WTC11 (cell line): Measurements from ENCODE around the gene KCNQ2. TPM values are rescaled to one million over a fixed set of nuclear protein-coding genes. Genes with fewer than 3 reads are reported as not detected.
A peak's percentile ranks its signal among the peaks of the same experiment; 100 is the strongest.

Source experiments
- ATAC-seq: fragments of 200-7000 bp; cut with Tn5 transposase; 2 replicates; pipeline ENCODE4 v1.10.0; 2021; ENCODE audit warnings: mild to moderate bottlenecking, moderate library complexity
- CTCF ChIA-PET: fragments of 300-600 bp; sonication (Branson Sonifier 250); formaldehyde crosslinking; loops from one replicate; lab custom pipeline; 2021; ENCODE audit warnings: antibody characterized with exemption; lab: Charles Lee
- POLR2A ChIA-PET: fragments of 350-600 bp; sonication (Branson Sonifier 250); formaldehyde crosslinking; loops from one replicate; lab custom pipeline; 2021; ENCODE audit warnings: antibody characterized with exemption; lab: Charles Lee
- DNase-seq: peaks from one replicate; pipeline ENCODE4 v3.0.0; 2021; ENCODE audit warnings: low spot score
- H3K27ac Mint-ChIP-seq: 2 replicates; pipeline ENCODE4 v1.8.0; 2021; ENCODE audit warnings: mixed read lengths
- H3K27me3 Mint-ChIP-seq: 2 replicates; pipeline ENCODE4 v1.8.0; 2021; ENCODE audit warnings: low read depth, mild to moderate bottlenecking, moderate library complexity, mixed read lengths
- H3K36me3 Mint-ChIP-seq: 2 replicates; pipeline ENCODE4 v1.8.0; 2021; ENCODE audit warnings: mixed read lengths
- H3K4me1 Mint-ChIP-seq: 2 replicates; pipeline ENCODE4 v1.8.0; 2022; ENCODE audit warnings: mixed read lengths
- H3K4me3 Mint-ChIP-seq: 2 replicates; pipeline ENCODE4 v1.8.0; 2021; ENCODE audit warnings: mild to moderate bottlenecking, moderate library complexity, mixed read lengths
- H3K9me3 Mint-ChIP-seq: 2 replicates; pipeline ENCODE4 v1.8.0; 2021; ENCODE audit warnings: mixed read lengths
- ATF1 ChIP-seq: sonication (generic); formaldehyde crosslinking; IDR thresholded peaks from 2 replicates; pipeline ENCODE4 v1.8.1; 2023; ENCODE audit warnings: mild to moderate bottlenecking, moderate library complexity, missing genetic modification reagents
- CREM ChIP-seq: sonication (generic); formaldehyde crosslinking; IDR thresholded peaks from 2 replicates; pipeline ENCODE4 v1.8.1; 2022; ENCODE audit warnings: mild to moderate bottlenecking, missing genetic modification reagents, moderate library complexity
- GRHL2 ChIP-seq: fragments of 250-450 bp; sonication (Bioruptor Pico); IDR thresholded peaks from 2 replicates; pipeline ENCODE4 v1.8.0; 2022; ENCODE audit warnings: mild to moderate bottlenecking, moderate library complexity; ENCODE audit not compliant: insufficient replicate concordance, severe bottlenecking
- IRF2 ChIP-seq: sonication (generic); formaldehyde crosslinking; IDR thresholded peaks from 2 replicates; pipeline ENCODE4 v1.8.0; 2022; ENCODE audit warnings: low read depth, missing genetic modification reagents, borderline replicate concordance
- JAZF1 ChIP-seq: fragments of 250-450 bp; sonication (Bioruptor Pico); IDR thresholded peaks from 2 replicates; pipeline ENCODE4 v1.9.0; 2021; ENCODE audit warnings: moderate library complexity, mild to moderate bottlenecking, inconsistent platforms
- MXD4 ChIP-seq: fragments of 250-450 bp; sonication (Bioruptor Pico); IDR thresholded peaks from 2 replicates; pipeline ENCODE4 v1.8.0; 2021; ENCODE audit warnings: mild to moderate bottlenecking, moderate library complexity, borderline replicate concordance
- PRRX2 ChIP-seq: fragments of 250-450 bp; sonication (Bioruptor Pico); IDR thresholded peaks from 2 replicates; pipeline ENCODE4 v1.8.0; 2021; ENCODE audit warnings: mild to moderate bottlenecking
- SMAD3 ChIP-seq: sonication (generic); formaldehyde crosslinking; IDR thresholded peaks from 2 replicates; pipeline ENCODE4 v1.8.0; 2022; ENCODE audit warnings: missing genetic modification reagents, mild to moderate bottlenecking, borderline replicate concordance
- SOX15 ChIP-seq: fragments of 250-450 bp; sonication (Bioruptor Pico); IDR thresholded peaks from 2 replicates; pipeline ENCODE4 v1.9.0; 2021; ENCODE audit warnings: mild to moderate bottlenecking
- ZNF138 ChIP-seq: sonication (generic); formaldehyde crosslinking; conservative IDR thresholded peaks from 2 replicates; pipeline ENCODE4 v1.8.1; 2022; ENCODE audit warnings: mild to moderate bottlenecking, moderate library complexity, missing genetic modification reagents
- ZNF416 ChIP-seq: fragments of 250-450 bp; sonication (Bioruptor Pico); IDR thresholded peaks from 2 replicates; pipeline ENCODE4 v1.9.0; 2021; ENCODE audit warnings: mild to moderate bottlenecking, inconsistent platforms
- total RNA-seq: library from RNA; stranded (reverse); gene quantifications from 3 replicates; pipeline ENCODE4 v1.2.3, GENCODE V29; 2021
- TF ChIP-seq, protein P1 (sequence below): sonication (generic); formaldehyde crosslinking; IDR thresholded peaks from 2 replicates; pipeline ENCODE4 v1.8.0; 2022; ENCODE audit warnings: missing genetic modification reagents
- TF ChIP-seq, protein P2 (sequence below): fragments of 250-450 bp; sonication (Bioruptor Pico); IDR thresholded peaks from 2 replicates; pipeline ENCODE4 v1.9.0; 2021; ENCODE audit warnings: mild to moderate bottlenecking
- TF ChIP-seq, protein P3 (sequence below): sonication (generic); formaldehyde crosslinking; IDR thresholded peaks from 2 replicates; pipeline ENCODE4 v1.8.0; 2022; ENCODE audit warnings: mild to moderate bottlenecking, missing genetic modification reagents
- TF ChIP-seq, protein P4 (sequence below): fragments of 250-450 bp; sonication (Bioruptor Pico); IDR thresholded peaks from 2 replicates; pipeline ENCODE4 v1.8.0; 2021; ENCODE audit warnings: mild to moderate bottlenecking
- TF ChIP-seq, protein P5 (sequence below): fragments of 250-450 bp; sonication (Bioruptor Pico); conservative IDR thresholded peaks from 2 replicates; pipeline ENCODE4 v1.9.0; 2021; ENCODE audit warnings: mild to moderate bottlenecking

Gene KCNQ2
- total RNA-seq, 1 experiment from 2014 or later: 99.8 TPM

DNA sequence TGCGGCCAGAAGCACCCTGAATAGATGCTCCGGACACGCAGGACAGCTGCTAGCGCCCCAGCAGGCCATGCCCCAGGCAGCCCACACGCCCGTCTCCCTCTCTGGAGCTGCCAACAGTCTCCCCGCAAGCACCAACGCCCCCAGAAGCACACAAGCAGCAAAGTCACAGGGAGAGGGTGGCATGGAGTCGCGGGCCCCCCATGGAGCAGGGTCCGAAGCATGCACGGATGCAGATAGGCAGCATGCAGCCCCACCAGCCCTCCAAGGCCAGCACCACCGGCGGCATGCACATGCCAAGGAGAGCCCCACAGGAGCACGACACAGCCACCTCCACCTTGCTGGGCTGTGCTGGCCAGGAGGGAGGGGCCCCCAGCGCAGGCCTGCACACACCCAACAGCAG is 53.8 kb downstream of the KCNQ2 start:
- ChIA-PET POLR2A (no interaction called here), CTCF (interaction anchor here (0.9 kb wide), 1 partner anchor 14 kb away, joined by 3 read pairs; no protein-coding TSS in a partner anchor)

DNA sequence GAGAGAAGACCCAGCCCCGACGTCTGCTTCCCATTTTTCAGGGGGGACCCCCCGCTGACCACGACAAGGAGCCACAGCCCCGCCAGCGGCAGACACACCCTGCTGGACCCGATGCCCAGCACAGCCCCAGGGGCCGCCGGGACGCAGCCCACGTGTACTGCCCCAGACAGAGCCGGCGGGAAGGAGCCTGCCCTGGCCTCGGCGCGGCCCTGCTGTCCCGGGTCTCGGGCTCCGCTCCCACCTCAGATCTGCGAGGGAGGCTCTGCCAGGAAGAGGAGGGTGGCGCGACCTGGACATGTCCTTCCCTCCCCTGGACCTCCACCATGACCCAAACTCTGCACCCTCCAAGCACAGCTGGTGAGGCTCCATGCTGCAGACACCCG is 54.7 kb downstream of the KCNQ2 start:
- TF ChIP-seq, protein P1, sequence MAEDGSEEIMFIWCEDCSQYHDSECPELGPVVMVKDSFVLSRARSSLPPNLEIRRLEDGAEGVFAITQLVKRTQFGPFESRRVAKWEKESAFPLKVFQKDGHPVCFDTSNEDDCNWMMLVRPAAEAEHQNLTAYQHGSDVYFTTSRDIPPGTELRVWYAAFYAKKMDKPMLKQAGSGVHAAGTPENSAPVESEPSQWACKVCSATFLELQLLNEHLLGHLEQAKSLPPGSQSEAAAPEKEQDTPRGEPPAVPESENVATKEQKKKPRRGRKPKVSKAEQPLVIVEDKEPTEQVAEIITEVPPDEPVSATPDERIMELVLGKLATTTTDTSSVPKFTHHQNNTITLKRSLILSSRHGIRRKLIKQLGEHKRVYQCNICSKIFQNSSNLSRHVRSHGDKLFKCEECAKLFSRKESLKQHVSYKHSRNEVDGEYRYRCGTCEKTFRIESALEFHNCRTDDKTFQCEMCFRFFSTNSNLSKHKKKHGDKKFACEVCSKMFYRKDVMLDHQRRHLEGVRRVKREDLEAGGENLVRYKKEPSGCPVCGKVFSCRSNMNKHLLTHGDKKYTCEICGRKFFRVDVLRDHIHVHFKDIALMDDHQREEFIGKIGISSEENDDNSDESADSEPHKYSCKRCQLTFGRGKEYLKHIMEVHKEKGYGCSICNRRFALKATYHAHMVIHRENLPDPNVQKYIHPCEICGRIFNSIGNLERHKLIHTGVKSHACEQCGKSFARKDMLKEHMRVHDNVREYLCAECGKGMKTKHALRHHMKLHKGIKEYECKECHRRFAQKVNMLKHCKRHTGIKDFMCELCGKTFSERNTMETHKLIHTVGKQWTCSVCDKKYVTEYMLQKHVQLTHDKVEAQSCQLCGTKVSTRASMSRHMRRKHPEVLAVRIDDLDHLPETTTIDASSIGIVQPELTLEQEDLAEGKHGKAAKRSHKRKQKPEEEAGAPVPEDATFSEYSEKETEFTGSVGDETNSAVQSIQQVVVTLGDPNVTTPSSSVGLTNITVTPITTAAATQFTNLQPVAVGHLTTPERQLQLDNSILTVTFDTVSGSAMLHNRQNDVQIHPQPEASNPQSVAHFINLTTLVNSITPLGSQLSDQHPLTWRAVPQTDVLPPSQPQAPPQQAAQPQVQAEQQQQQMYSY: no peak
- TF ChIP-seq, protein P2, sequence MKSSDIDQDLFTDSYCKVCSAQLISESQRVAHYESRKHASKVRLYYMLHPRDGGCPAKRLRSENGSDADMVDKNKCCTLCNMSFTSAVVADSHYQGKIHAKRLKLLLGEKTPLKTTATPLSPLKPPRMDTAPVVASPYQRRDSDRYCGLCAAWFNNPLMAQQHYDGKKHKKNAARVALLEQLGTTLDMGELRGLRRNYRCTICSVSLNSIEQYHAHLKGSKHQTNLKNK: no peak
- TF ChIP-seq JAZF1 (CRISPR knock-in tag): no peak
- TF ChIP-seq SOX15 (CRISPR knock-in tag): no peak
- TF ChIP-seq, protein P3, sequence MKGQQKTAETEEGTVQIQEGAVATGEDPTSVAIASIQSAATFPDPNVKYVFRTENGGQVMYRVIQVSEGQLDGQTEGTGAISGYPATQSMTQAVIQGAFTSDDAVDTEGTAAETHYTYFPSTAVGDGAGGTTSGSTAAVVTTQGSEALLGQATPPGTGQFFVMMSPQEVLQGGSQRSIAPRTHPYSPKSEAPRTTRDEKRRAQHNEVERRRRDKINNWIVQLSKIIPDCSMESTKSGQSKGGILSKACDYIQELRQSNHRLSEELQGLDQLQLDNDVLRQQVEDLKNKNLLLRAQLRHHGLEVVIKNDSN (CRISPR knock-in tag): no peak
- TF ChIP-seq ZNF138 (CRISPR knock-in tag): no peak
- no peak for TF ChIP-seq MXD4 (CRISPR knock-in tag)
- no peak for TF ChIP-seq SMAD3 (CRISPR knock-in tag)
- TF ChIP-seq GRHL2 (CRISPR knock-in tag): no peak
- TF ChIP-seq, protein P4, sequence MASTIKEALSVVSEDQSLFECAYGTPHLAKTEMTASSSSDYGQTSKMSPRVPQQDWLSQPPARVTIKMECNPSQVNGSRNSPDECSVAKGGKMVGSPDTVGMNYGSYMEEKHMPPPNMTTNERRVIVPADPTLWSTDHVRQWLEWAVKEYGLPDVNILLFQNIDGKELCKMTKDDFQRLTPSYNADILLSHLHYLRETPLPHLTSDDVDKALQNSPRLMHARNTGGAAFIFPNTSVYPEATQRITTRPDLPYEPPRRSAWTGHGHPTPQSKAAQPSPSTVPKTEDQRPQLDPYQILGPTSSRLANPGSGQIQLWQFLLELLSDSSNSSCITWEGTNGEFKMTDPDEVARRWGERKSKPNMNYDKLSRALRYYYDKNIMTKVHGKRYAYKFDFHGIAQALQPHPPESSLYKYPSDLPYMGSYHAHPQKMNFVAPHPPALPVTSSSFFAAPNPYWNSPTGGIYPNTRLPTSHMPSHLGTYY (CRISPR knock-in tag): no peak
- TF ChIP-seq, protein P5, sequence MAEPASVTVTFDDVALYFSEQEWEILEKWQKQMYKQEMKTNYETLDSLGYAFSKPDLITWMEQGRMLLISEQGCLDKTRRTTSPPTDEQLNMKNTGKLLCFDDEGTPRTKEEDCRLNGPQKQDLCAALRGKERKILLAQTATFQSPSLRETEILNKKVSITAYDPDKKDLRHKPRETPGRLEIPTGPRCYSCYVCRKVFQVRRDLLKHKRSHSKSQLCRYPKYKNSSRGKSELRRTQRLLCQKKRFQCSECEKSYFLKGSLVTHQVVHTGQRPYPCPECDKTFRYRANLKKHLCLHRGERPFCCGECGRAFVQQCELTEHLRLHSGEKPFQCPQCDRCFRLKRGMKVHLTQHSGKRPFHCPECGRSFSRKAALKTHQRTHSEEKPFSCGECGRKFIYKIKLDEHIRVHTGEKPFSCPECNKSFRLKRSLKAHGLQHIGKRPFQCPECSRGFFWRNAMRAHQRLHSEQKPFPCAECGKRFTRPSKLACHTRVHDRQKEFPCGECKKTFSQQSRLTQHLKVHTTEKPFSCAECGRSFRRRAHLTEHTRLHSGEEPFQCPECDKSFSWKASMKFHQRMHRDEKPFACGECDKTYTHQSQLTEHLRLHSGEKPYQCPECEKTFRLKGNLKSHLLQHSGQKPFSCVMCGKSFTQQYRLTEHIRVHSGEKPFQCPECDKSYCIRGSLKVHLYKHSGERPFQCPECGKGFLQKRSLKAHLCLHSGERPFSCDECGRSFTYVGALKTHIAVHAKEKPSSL (CRISPR knock-in tag): no peak
- TF ChIP-seq ATF1 (CRISPR knock-in tag): no peak
- no peak for TF ChIP-seq CREM (CRISPR knock-in tag)
- TF ChIP-seq IRF2 (CRISPR knock-in tag): no peak
- no peak for TF ChIP-seq ZNF416 (CRISPR knock-in tag)
- peaks cover 7% of the 10 kb centered on the region for H3K4me1 Mint-ChIP-seq
- CTCF ChIA-PET: interaction anchor here (0.9 kb wide), 1 partner anchor 13 kb away, joined by 3 read pairs; no protein-coding TSS in a partner anchor
- no peak overlapping the region for H3K4me3 Mint-ChIP-seq
- DNase-seq: no peak
- POLR2A ChIA-PET: no interaction called here
- ATAC-seq: peak; percentile 13; the same call in 1 of the 2 replicates
- no peaks in the 10 kb centered on the region for H3K36me3 Mint-ChIP-seq
- H3K9me3 Mint-ChIP-seq: no peaks in the 10 kb centered on the region
- no peak overlapping the region for H3K27ac Mint-ChIP-seq
- H3K27me3 Mint-ChIP-seq: no peaks in the 10 kb centered on the region

More for the DNA sequence above, 53.8 kb downstream of the KCNQ2 start:
- TF ChIP-seq, protein P5 (CRISPR knock-in tag): no peak
- TF ChIP-seq ZNF138 (CRISPR knock-in tag) (no peak), PRRX2 (no peak)
- H3K4me3 Mint-ChIP-seq: no peak overlapping the region
- H3K4me1 Mint-ChIP-seq: peaks cover 7% of the 10 kb centered on the region
- no peaks in the 10 kb centered on the region for H3K9me3 Mint-ChIP-seq
- DNase-seq (no peak), ATAC-seq (no peak)
- H3K27me3 Mint-ChIP-seq: no peaks in the 10 kb centered on the region
- no peaks in the 10 kb centered on the region for H3K36me3 Mint-ChIP-seq
- no peak overlapping the region for H3K27ac Mint-ChIP-seq
